ENCODE data around the gene IGF2R.

- no peak for TF ChIP-seq POLR2A (IDR thresholded peaks at IDR 0.05)
- TF ChIP-seq, protein P1, sequence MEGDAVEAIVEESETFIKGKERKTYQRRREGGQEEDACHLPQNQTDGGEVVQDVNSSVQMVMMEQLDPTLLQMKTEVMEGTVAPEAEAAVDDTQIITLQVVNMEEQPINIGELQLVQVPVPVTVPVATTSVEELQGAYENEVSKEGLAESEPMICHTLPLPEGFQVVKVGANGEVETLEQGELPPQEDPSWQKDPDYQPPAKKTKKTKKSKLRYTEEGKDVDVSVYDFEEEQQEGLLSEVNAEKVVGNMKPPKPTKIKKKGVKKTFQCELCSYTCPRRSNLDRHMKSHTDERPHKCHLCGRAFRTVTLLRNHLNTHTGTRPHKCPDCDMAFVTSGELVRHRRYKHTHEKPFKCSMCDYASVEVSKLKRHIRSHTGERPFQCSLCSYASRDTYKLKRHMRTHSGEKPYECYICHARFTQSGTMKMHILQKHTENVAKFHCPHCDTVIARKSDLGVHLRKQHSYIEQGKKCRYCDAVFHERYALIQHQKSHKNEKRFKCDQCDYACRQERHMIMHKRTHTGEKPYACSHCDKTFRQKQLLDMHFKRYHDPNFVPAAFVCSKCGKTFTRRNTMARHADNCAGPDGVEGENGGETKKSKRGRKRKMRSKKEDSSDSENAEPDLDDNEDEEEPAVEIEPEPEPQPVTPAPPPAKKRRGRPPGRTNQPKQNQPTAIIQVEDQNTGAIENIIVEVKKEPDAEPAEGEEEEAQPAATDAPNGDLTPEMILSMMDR (IDR thresholded peaks at IDR 0.05), result no peak
Measured at GRCh38 chr6:160080097-160080496, 111.2 kb downstream of the IGF2R start.
